Suprapubic skin (tissue), 4 donors: ENCODE measurements around the gene ITLN1. TPM values are rescaled to one million over a fixed set of nuclear protein-coding genes. Genes with fewer than 3 reads are reported as not detected.
"Not testable (repeated sequence)": the region's sequence is repeated elsewhere in the genome, so short reads cannot be mapped to it uniquely, and the experiment has no call there.

Experiments
- DNase-seq, 2 donors: peaks; one replicate each; pipeline ENCODE4 v3.0.0-alpha.2; 2019; ENCODE audit warnings: low spot score in 2 of 2
- H3K27ac ChIP-seq: fragments of 200-600 bp; sonication (generic); one replicate; pipeline ENCODE4 v1.5.1; 2019
- H3K27me3 ChIP-seq: fragments of 200-600 bp; sonication (generic); one replicate; pipeline ENCODE4 v1.5.1; 2019
- H3K36me3 ChIP-seq: fragments of 200-600 bp; sonication (generic); one replicate; pipeline ENCODE4 v1.5.1; 2019
- H3K4me1 ChIP-seq: fragments of 200-600 bp; sonication (generic); one replicate; pipeline ENCODE4 v1.5.1; 2019
- H3K4me3 ChIP-seq: fragments of 200-600 bp; sonication (generic); one replicate; pipeline ENCODE4 v1.5.1; 2019; ENCODE audit warnings: mild to moderate bottlenecking
- H3K9me3 ChIP-seq: fragments of 200-600 bp; sonication (generic); one replicate; pipeline ENCODE4 v1.5.1; 2019
- EP300 ChIP-seq: sonication (generic); formaldehyde crosslinking; IDR thresholded peaks from one replicate; pipeline ENCODE4 v1.6.1; 2017; ENCODE audit warnings: antibody characterized with exemption
- POLR2A ChIP-seq, 2 donors: fragments of 450-650 bp; IDR thresholded peaks; one replicate each; pipeline ENCODE4 v1.6.1; 2017; ENCODE audit warnings: antibody characterized with exemption in 2 of 2, mild to moderate bottlenecking in 2 of 2, moderate library complexity in 2 of 2
- POLR2AphosphoS5 ChIP-seq, 3 donors: sonication (generic); formaldehyde crosslinking; IDR thresholded peaks; one replicate each; pipeline ENCODE4 v1.6.1; 2017; ENCODE audit warnings: antibody characterized with exemption in 3 of 3
- WGBS: methylation state at CpG from one replicate; pipeline ENCODE4 v1.1.5; 2018; 5-methylcytosine and 5-hydroxymethylcytosine counted together
- total RNA-seq, 4 donors: library from RNA; depleted of rRNA; stranded (reverse); fragments of >200 nt; gene quantifications; one replicate each; pipeline ENCODE4 v1.1.0, GENCODE V29; 2016
- TF ChIP-seq, protein P1 (sequence below), 2 donors: fragments of 200-600 bp in 1 of 2; fragments of 450-650 bp in 1 of 2; sonication (generic) in 1 of 2; IDR thresholded peaks; one replicate each; pipeline ENCODE4 v1.5.1; 2016 to 2019; ENCODE audit warnings: antibody characterized with exemption in 2 of 2, mild to moderate bottlenecking in 1 of 2, moderate library complexity in 1 of 2

The ITLN1 gene
- not detected for total RNA-seq

GRCh38 chr1:160885042-160885441 is at the start of gene ITLN1:
TSS of gene ITLN1 (minus strand) at chr1:160885180. CDS start at chr1:160884877, 303 bp downstream.
- Histone ChIP-seq H3K27me3 (no peaks in the 10 kb centered on the region), H3K27ac (no peak within 1 kb of the TSS), H3K36me3 (no peaks in the 10 kb centered on the region), H3K4me1 (no peaks in the 10 kb centered on the region), H3K4me3 (no peak within 1 kb of the TSS), H3K9me3 (no peaks in the 10 kb centered on the region)
- TF ChIP-seq EP300 (no peak), POLR2AphosphoS5 (IDR thresholded peaks at IDR 0.05) (no peak), POLR2A (IDR thresholded peaks at IDR 0.05) (no peak)
- TF ChIP-seq, protein P1, sequence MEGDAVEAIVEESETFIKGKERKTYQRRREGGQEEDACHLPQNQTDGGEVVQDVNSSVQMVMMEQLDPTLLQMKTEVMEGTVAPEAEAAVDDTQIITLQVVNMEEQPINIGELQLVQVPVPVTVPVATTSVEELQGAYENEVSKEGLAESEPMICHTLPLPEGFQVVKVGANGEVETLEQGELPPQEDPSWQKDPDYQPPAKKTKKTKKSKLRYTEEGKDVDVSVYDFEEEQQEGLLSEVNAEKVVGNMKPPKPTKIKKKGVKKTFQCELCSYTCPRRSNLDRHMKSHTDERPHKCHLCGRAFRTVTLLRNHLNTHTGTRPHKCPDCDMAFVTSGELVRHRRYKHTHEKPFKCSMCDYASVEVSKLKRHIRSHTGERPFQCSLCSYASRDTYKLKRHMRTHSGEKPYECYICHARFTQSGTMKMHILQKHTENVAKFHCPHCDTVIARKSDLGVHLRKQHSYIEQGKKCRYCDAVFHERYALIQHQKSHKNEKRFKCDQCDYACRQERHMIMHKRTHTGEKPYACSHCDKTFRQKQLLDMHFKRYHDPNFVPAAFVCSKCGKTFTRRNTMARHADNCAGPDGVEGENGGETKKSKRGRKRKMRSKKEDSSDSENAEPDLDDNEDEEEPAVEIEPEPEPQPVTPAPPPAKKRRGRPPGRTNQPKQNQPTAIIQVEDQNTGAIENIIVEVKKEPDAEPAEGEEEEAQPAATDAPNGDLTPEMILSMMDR (IDR thresholded peaks at IDR 0.05), result no peak
- 45% methylated on average over 5 of the region's 5 CpGs for WGBS
- DNase-seq, result no peak

DNA sequence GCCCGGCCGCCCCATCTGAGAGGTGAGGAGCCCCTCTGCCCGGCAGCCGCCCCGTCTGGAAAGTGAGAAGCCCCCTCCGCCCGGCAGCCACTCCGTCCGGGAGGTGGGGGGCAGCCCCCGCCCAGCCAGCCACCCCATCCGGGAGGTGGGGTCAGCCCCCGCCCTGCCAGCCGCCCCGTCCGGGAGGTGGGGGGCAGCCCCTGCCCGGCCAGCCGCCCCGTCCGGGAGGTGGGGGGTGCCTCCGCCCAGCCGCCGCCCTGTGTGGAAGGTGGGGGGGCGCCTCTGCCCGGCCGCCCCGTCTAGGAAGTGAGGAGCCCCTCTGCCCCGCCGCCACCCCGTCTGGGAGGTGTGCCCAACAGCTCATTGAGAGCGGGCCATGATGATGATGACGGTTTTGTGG is 48.3 kb upstream of the ITLN1 start:
- not testable (repeated sequence) for H3K27me3 ChIP-seq, H3K36me3 ChIP-seq, DNase-seq, H3K9me3 ChIP-seq, H3K27ac ChIP-seq, H3K4me3 ChIP-seq, H3K4me1 ChIP-seq
- 92% methylated on average over 8 of the region's 31 CpGs for WGBS

- DNase-seq, result no peak
- no peak overlapping the region for H3K4me3 ChIP-seq
- no peaks in the 10 kb centered on the region for H3K27me3 ChIP-seq
- WGBS, result 62% methylated on average over 5 of the region's 5 CpGs
- H3K9me3 ChIP-seq, result peaks cover 5% of the 10 kb centered on the region
- H3K4me1 ChIP-seq, result no peaks in the 10 kb centered on the region
- no peaks in the 10 kb centered on the region for H3K36me3 ChIP-seq
- TF ChIP-seq POLR2A (IDR thresholded peaks at IDR 0.05) (no peak), EP300 (no peak), POLR2AphosphoS5 (IDR thresholded peaks at IDR 0.05) (no peak)
- TF ChIP-seq, protein P1 (IDR thresholded peaks at IDR 0.05), result no peak
- no peak overlapping the region for H3K27ac ChIP-seq
Measured at GRCh38 chr1:160925652-160926244, 40.8 kb upstream of the ITLN1 start.

- 85% methylated on average over 7 of the region's 7 CpGs for WGBS
- Histone ChIP-seq H3K9me3 (peaks cover 5% of the 10 kb centered on the region), H3K27ac (no peak overlapping the region), H3K36me3 (no peaks in the 10 kb centered on the region), H3K4me3 (no peak overlapping the region), H3K4me1 (no peaks in the 10 kb centered on the region), H3K27me3 (no peaks in the 10 kb centered on the region)
- TF ChIP-seq, protein P1 (IDR thresholded peaks at IDR 0.05), result no peak
- TF ChIP-seq EP300 (no peak), POLR2A (IDR thresholded peaks at IDR 0.05) (no peak), POLR2AphosphoS5 (IDR thresholded peaks at IDR 0.05) (no peak)
- DNase-seq, result no peak
Measured at GRCh38 chr1:160924791-160925651, 40.0 kb upstream of the ITLN1 start.

DNA sequence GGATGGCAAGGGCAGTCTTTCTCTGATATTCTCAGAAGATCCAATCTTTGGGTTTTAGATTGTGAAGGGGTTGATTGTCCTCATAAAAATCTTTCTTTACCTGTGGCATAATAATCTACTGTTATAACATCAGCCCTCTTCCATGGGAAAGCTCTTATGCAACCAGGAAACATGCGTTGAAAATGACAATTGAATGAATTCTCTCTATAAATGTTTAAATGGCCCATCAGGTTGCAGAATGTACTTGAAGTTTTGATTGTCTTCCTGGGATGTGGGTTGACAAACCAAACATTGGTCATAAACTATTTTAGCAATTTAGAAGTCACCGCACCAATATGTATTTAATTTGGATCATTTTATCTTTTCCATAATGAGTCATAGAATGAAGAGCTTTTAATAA is 31.7 kb upstream of the ITLN1 start:
- Histone ChIP-seq H3K4me1 (no peaks in the 10 kb centered on the region), H3K4me3 (no peak overlapping the region), H3K27ac (no peak overlapping the region), H3K27me3 (peaks cover 4% of the 10 kb centered on the region), H3K9me3 (no peaks in the 10 kb centered on the region), H3K36me3 (no peaks in the 10 kb centered on the region)
- TF ChIP-seq POLR2AphosphoS5 (IDR thresholded peaks at IDR 0.05), result no peak
- TF ChIP-seq POLR2A (IDR thresholded peaks at IDR 0.05), result no peak
- TF ChIP-seq, protein P1 (IDR thresholded peaks at IDR 0.05), result no peak
- TF ChIP-seq EP300, result no peak
- no peak for DNase-seq
- WGBS, result 88% methylated on average over 2 of the region's 2 CpGs

GRCh38 chr1:160913229-160913628 is 28.2 kb upstream of the ITLN1 start:
- not testable (repeated sequence) for H3K4me3 ChIP-seq, H3K27ac ChIP-seq, H3K4me1 ChIP-seq, H3K27me3 ChIP-seq, DNase-seq, H3K9me3 ChIP-seq, H3K36me3 ChIP-seq
- 75% methylated on average over 6 of the region's 6 CpGs for WGBS
